HepG2 (cell line): ENCODE measurements around the gene TRNT1. TPM values are rescaled to one million over a fixed set of nuclear protein-coding genes. Genes with fewer than 3 reads are reported as not detected.

Source experiments
- ATAC-seq: fragments of 200-7000 bp; cut with Tn5 transposase; 3 replicates; pipeline ENCODE4 v1.9.1; 2020; ENCODE audit warnings: mild to moderate bottlenecking, moderate library complexity
- BruUV-seq: library from RNA; stranded (reverse); fragments of 400-500 nt; replicated peaks from 2 replicates; lab custom pipeline; 2021; lab: Mats Ljungman, UMichigan
- CTCF ChIA-PET: fragments of 300-600 bp; formaldehyde crosslinking; extraction: SDS; loops from one replicate; lab custom pipeline; 2021; ENCODE audit warnings: low total read pairs, inconsistent platforms, low intra/inter-chr PET ratio; lab: Yijun Ruan, JAX
- POLR2A ChIA-PET: fragments of 350-600 bp; sonication (Branson Sonifier 250); formaldehyde crosslinking; loops from one replicate; lab custom pipeline; 2020; ENCODE audit warnings: antibody characterized with exemption, inconsistent platforms; lab: Yijun Ruan, JAX
- DNase-seq: peaks from one replicate; pipeline ENCODE4 v3.0.0-alpha.2; 2015; ENCODE audit warnings: low spot score
- FAIRE-seq: peaks from 3 replicates; lab custom pipeline; 2011; peaks lifted over from hg19 to GRCh38; lab: Jason Lieb, UNC
- H2AFZ ChIP-seq: one replicate; pipeline ENCODE4 v1.6.1; 2011; ENCODE audit warnings: low read length, inconsistent platforms
- H3K27ac ChIP-seq: fragments of 300-600 bp; 3 replicates; pipeline ENCODE4 v1.8.0; 2011; ENCODE audit warnings: mixed run types, mild to moderate bottlenecking, mixed read lengths, low read length, inconsistent platforms; ENCODE audit not compliant: insufficient read depth; ENCODE audit errors: extremely low read length
- H3K27me3 ChIP-seq, 2 experiments: fragments of 200-600 bp in 1 of 2; 2 replicates in 1 of 2; 3 replicates in 1 of 2; pipeline versions ENCODE4 v1.6.0 to v1.8.0; 2011; ENCODE audit warnings: low read length in 2 of 2, mild to moderate bottlenecking in 2 of 2, moderate library complexity in 2 of 2, inconsistent platforms in 1 of 2; ENCODE audit not compliant: insufficient read depth in 2 of 2, control insufficient read depth in 1 of 2
- H3K36me3 ChIP-seq, 2 experiments: fragments of 200-600 bp in 1 of 2; replicated peaks in 1 of 2; 2 replicates in 1 of 2; 3 replicates in 1 of 2; pipeline versions ENCODE4 v1.5.1 to v1.8.0; 2011; ENCODE audit warnings: low read length in 2 of 2, inconsistent platforms in 1 of 2; ENCODE audit not compliant: insufficient read depth in 2 of 2, control insufficient read depth in 1 of 2
- H3K4me1 ChIP-seq: 2 replicates; pipeline ENCODE4 v1.5.1; 2012; ENCODE audit warnings: low read length, inconsistent platforms; ENCODE audit not compliant: insufficient read depth
- H3K4me2 ChIP-seq: 2 replicates; pipeline ENCODE4 v1.6.0; 2011; ENCODE audit warnings: low read depth, low read length, inconsistent platforms
- H3K4me3 ChIP-seq, 3 experiments: fragments of 200-600 bp in 1 of 3; sonication (generic), shearing (Covaris generic) in 1 of 3; replicated peaks in 1 of 3; 2 replicates each; pipeline ENCODE4 v1.5.1; 2011 to 2016; ENCODE audit warnings: low read length in 3 of 3, inconsistent platforms in 2 of 3, low read depth in 2 of 3, mild to moderate bottlenecking in 2 of 3, control low read depth in 1 of 3, mixed read lengths in 1 of 3; ENCODE audit not compliant: insufficient read depth in 1 of 3
- H3K79me2 ChIP-seq: one replicate; pipeline ENCODE4 v1.6.1; 2011; ENCODE audit warnings: low read length, inconsistent platforms; ENCODE audit not compliant: insufficient read depth
- H3K9ac ChIP-seq: 2 replicates; pipeline ENCODE4 v1.6.0; 2011; ENCODE audit warnings: mild to moderate bottlenecking, low read depth, low read length, inconsistent platforms; ENCODE audit not compliant: insufficient read depth
- H3K9me3 ChIP-seq: 2 replicates; pipeline ENCODE4 v1.5.1; 2012; ENCODE audit warnings: mild to moderate bottlenecking, low read length
- H4K20me1 ChIP-seq: 2 replicates; pipeline ENCODE4 v1.6.0; 2011; ENCODE audit warnings: inconsistent platforms, mild to moderate bottlenecking, low read length, moderate library complexity; ENCODE audit not compliant: insufficient read depth
- CENPBD1 ChIP-seq: sonication (generic); formaldehyde crosslinking; IDR thresholded peaks from 2 replicates; pipeline ENCODE4 v1.8.0; 2022; ENCODE audit warnings: missing genetic modification reagents, low read depth, mild to moderate bottlenecking, borderline replicate concordance
- GLMP ChIP-seq: sonication (generic); formaldehyde crosslinking; IDR thresholded peaks from 2 replicates; pipeline ENCODE4 v1.9.0; 2021; ENCODE audit warnings: missing genetic modification reagents, mild to moderate bottlenecking, borderline replicate concordance
- KDM2A ChIP-seq: sonication (generic); formaldehyde crosslinking; IDR thresholded peaks from 2 replicates; pipeline ENCODE4 v1.4.0; 2020; ENCODE audit warnings: low read depth, missing genetic modification reagents, borderline replicate concordance
- PLRG1 ChIP-seq: fragments of 450-650 bp; conservative IDR thresholded peaks from 2 replicates; pipeline ENCODE4 v1.6.1; 2016
- ZFP62 ChIP-seq: sonication (generic); formaldehyde crosslinking; IDR thresholded peaks from 2 replicates; pipeline ENCODE4 v1.4.0; 2020; ENCODE audit warnings: missing genetic modification reagents
- ZFY ChIP-seq: sonication (generic); formaldehyde crosslinking; IDR thresholded peaks from 2 replicates; pipeline ENCODE4 v1.4.0; 2020; ENCODE audit warnings: missing genetic modification reagents
- ZNF143 ChIP-seq: sonication (generic); formaldehyde crosslinking; IDR thresholded peaks from 2 replicates; pipeline ENCODE4 v1.4.0; 2020; ENCODE audit warnings: missing genetic modification reagents
- ZNF17 ChIP-seq: sonication (generic); formaldehyde crosslinking; IDR thresholded peaks from 2 replicates; pipeline ENCODE4 v1.5.0; 2020; ENCODE audit warnings: mild to moderate bottlenecking, missing genetic modification reagents
- ZNF329 ChIP-seq: sonication (generic); formaldehyde crosslinking; IDR thresholded peaks from 2 replicates; pipeline ENCODE4 v1.9.0; 2021; ENCODE audit warnings: low read depth, mild to moderate bottlenecking, missing genetic modification reagents
- ZNF333 ChIP-seq: sonication (generic); formaldehyde crosslinking; IDR thresholded peaks from 2 replicates; pipeline ENCODE4 v1.4.0; 2020; ENCODE audit warnings: mild to moderate bottlenecking, missing genetic modification reagents, borderline replicate concordance
- ZNF543 ChIP-seq: sonication (generic); formaldehyde crosslinking; IDR thresholded peaks from 2 replicates; pipeline ENCODE4 v1.4.0; 2020; ENCODE audit warnings: mild to moderate bottlenecking, missing genetic modification reagents
- ZNF556 ChIP-seq: sonication (generic); formaldehyde crosslinking; IDR thresholded peaks from 2 replicates; pipeline ENCODE4 v1.4.0; 2020; ENCODE audit warnings: mild to moderate bottlenecking, missing genetic modification reagents, borderline replicate concordance
- ZNF788 ChIP-seq: sonication (generic); formaldehyde crosslinking; IDR thresholded peaks from 2 replicates; pipeline ENCODE4 v1.5.0; 2020; ENCODE audit warnings: mild to moderate bottlenecking, missing genetic modification reagents, borderline replicate concordance
- WGBS: methylation state at CpG from one replicate; pipeline ENCODE4 v1.1.6; 2017; ENCODE audit warnings: low lambda C conversion rate; 5-methylcytosine and 5-hydroxymethylcytosine counted together
- in situ Hi-C: cut with HindIII; loops from 2 replicates; pipeline ENCODE4 v1.10.0; 2017; ENCODE audit warnings: low pct_unique_long_range_greater_than_20kb; ENCODE audit not compliant: extremely low pct_ligation_motif_present
- intact Hi-C: fragments of 100-400 bp; cut with micrococcal nuclease; formaldehyde crosslinking; loops from one replicate; pipeline ENCODE4 v1.10.0; 2022; ENCODE audit not compliant: unreplicated experiment
- polyA plus RNA-seq, 8 experiments: library from polyadenylated mRNA; depleted of rRNA in 3 of 8; stranded (reverse) in 7 of 8; unstranded in 1 of 8; fragments of >200 nt; fragmentation: Illumina TruSeq in 4 of 8; extraction: Trizol in 4 of 8; gene quantifications; 2 replicates each; pipeline versions ENCODE4 v1.2.1 to v1.2.3, GENCODE V29; 2011 to 2016; ENCODE audit warnings: low read depth in 4 of 8, missing spikeins in 1 of 8, mixed read lengths in 1 of 8; ENCODE audit not compliant: insufficient read depth in 1 of 8
- total RNA-seq, 5 experiments: library from RNA; depleted of rRNA; stranded (reverse); fragments of >200 nt; fragmentation: Illumina TruSeq; extraction: Trizol; gene quantifications; 2 replicates each; pipeline ENCODE4 v1.2.3, GENCODE V29; 2016; ENCODE audit warnings: low read depth in 1 of 5
- TF ChIP-seq, protein P1 (sequence below): sonication (generic); formaldehyde crosslinking; IDR thresholded peaks from 2 replicates; pipeline ENCODE4 v1.4.0; 2020; ENCODE audit warnings: missing genetic modification reagents, borderline replicate concordance
- TF ChIP-seq, protein P2 (sequence below): sonication (generic); formaldehyde crosslinking; IDR thresholded peaks from 2 replicates; pipeline ENCODE4 v1.4.0; 2020; ENCODE audit warnings: missing genetic modification reagents, mild to moderate bottlenecking, borderline replicate concordance

The TRNT1 gene
- total and polyA plus RNA-seq, 2 of the 13 experiments (the other 11 are each of a cell fraction or from before 2014, with no cell fraction given) = 9.4 to 27.7 TPM

- Histone ChIP-seq H2AFZ (no peak overlapping the region), H4K20me1 (0 out of 2 replicates have a peak, but pooled peaks cover 2% of the 10 kb centered on the region), H3K79me2 (no peaks in the 10 kb centered on the region), H3K4me2 (no peak overlapping the region), H3K27ac (no peak overlapping the region), H3K36me3 (no peaks in the 10 kb centered on the region), H3K4me3 (no peak overlapping the region), H3K27me3 (peaks cover 0 to 18% of the 10 kb centered on the region in 2 experiments; a peak in 3 of 5 replicates), H3K4me1 (no peaks in the 10 kb centered on the region), H3K9me3 (no peaks in the 10 kb centered on the region), H3K9ac (no peak overlapping the region)
- no TSS peak for BruUV-seq
- ATAC-seq (no peak), DNase-seq (no peak), FAIRE-seq (no peak)
- intact Hi-C loops (no loop called here), in situ Hi-C loops (no loop called here)
- CTCF ChIA-PET = no interaction called here
- WGBS = 2% methylated on average over 2 of the region's 2 CpGs
- POLR2A ChIA-PET = no interaction called here
- TF ChIP-seq ZFY (CRISPR knock-in tag) (no peak), ZNF556 (no peak), ZNF143 (CRISPR knock-in tag) (no peak), KDM2A (no peak), GLMP (CRISPR knock-in tag) (no peak), ZNF329 (CRISPR knock-in tag) (no peak), ZNF333 (no peak), ZNF788 (CRISPR knock-in tag) (no peak), ZFP62 (no peak), CENPBD1 (CRISPR knock-in tag) (no peak), PLRG1 (no peak), ZNF543 (CRISPR knock-in tag) (no peak), ZNF17 (CRISPR knock-in tag) (no peak)
- TF ChIP-seq, protein P1, sequence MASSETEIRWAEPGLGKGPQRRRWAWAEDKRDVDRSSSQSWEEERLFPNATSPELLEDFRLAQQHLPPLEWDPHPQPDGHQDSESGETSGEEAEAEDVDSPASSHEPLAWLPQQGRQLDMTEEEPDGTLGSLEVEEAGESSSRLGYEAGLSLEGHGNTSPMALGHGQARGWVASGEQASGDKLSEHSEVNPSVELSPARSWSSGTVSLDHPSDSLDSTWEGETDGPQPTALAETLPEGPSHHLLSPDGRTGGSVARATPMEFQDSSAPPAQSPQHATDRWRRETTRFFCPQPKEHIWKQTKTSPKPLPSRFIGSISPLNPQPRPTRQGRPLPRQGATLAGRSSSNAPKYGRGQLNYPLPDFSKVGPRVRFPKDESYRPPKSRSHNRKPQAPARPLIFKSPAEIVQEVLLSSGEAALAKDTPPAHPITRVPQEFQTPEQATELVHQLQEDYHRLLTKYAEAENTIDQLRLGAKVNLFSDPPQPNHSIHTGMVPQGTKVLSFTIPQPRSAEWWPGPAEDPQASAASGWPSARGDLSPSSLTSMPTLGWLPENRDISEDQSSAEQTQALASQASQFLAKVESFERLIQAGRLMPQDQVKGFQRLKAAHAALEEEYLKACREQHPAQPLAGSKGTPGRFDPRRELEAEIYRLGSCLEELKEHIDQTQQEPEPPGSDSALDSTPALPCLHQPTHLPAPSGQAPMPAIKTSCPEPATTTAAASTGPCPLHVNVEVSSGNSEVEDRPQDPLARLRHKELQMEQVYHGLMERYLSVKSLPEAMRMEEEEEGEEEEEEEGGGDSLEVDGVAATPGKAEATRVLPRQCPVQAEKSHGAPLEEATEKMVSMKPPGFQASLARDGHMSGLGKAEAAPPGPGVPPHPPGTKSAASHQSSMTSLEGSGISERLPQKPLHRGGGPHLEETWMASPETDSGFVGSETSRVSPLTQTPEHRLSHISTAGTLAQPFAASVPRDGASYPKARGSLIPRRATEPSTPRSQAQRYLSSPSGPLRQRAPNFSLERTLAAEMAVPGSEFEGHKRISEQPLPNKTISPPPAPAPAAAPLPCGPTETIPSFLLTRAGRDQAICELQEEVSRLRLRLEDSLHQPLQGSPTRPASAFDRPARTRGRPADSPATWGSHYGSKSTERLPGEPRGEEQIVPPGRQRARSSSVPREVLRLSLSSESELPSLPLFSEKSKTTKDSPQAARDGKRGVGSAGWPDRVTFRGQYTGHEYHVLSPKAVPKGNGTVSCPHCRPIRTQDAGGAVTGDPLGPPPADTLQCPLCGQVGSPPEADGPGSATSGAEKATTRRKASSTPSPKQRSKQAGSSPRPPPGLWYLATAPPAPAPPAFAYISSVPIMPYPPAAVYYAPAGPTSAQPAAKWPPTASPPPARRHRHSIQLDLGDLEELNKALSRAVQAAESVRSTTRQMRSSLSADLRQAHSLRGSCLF = no peak
- TF ChIP-seq, protein P2, sequence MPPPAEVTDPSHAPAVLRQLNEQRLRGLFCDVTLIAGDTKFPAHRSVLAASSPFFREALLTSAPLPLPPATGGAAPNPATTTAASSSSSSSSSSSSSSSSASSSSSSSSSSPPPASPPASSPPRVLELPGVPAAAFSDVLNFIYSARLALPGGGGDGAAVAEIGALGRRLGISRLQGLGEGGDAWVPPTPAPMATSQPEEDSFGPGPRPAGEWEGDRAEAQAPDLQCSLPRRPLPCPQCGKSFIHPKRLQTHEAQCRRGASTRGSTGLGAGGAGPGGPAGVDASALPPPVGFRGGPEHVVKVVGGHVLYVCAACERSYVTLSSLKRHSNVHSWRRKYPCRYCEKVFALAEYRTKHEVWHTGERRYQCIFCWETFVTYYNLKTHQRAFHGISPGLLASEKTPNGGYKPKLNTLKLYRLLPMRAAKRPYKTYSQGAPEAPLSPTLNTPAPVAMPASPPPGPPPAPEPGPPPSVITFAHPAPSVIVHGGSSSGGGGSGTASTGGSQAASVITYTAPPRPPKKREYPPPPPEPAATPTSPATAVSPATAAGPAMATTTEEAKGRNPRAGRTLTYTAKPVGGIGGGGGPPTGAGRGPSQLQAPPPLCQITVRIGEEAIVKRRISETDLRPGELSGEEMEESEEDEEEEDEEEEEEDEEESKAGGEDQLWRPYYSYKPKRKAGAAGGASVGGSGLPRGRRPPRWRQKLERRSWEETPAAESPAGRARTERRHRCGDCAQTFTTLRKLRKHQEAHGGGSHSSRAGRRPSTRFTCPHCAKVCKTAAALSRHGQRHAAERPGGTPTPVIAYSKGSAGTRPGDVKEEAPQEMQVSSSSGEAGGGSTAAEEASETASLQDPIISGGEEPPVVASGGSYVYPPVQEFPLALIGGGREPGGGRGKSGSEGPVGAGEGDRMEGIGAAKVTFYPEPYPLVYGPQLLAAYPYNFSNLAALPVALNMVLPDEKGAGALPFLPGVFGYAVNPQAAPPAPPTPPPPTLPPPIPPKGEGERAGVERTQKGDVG (CRISPR knock-in tag) = no peak
Observed at GRCh38 chr3:3082234-3082924, 44.4 kb upstream of the TRNT1 start.
